SK-N-SH (cell line): ENCODE measurements around the gene MLF2. TPM values are rescaled to one million over a fixed set of nuclear protein-coding genes. Genes with fewer than 3 reads are reported as not detected.

ENCODE experiments used
- CTCF ChIA-PET: fragments of 300-600, 350-600 bp; formaldehyde crosslinking; extraction: SDS; loops from one replicate; lab custom pipeline; 2021; lab: Yijun Ruan, JAX
- POLR2A ChIA-PET: fragments of 350-600 bp; sonication (Branson Sonifier 250); formaldehyde crosslinking; extraction: SDS; loops from one replicate; lab custom pipeline; 2020; ENCODE audit warnings: antibody characterized with exemption, inconsistent platforms; lab: Yijun Ruan, JAX
- DNase-seq: peaks from one replicate; pipeline ENCODE4 v3.0.0; 2012
- H2AFZ ChIP-seq: fragments of 200-600 bp; sonication (generic); 2 replicates; pipeline ENCODE4 v1.8.1; 2016; ENCODE audit warnings: antibody characterized with exemption, mild to moderate bottlenecking, low read depth
- H3F3A ChIP-seq: fragments of 200-600 bp; sonication (generic); replicated peaks from 2 replicates; pipeline ENCODE3; 2016; ENCODE audit warnings: antibody characterized with exemption, mild to moderate bottlenecking; ENCODE audit not compliant: insufficient read depth
- H3K27ac ChIP-seq, 2 experiments: fragments of 200-500 bp in 1 of 2; fragments of 200-600 bp in 1 of 2; sonication (Bioruptor generic) in 1 of 2; sonication (generic), shearing (Covaris generic) in 1 of 2; 2 replicates each; pipeline versions ENCODE4 v1.5.1 to v1.6.1; 2014 to 2016; ENCODE audit warnings: low read depth in 2 of 2, inconsistent platforms in 1 of 2, low read length in 1 of 2, mild to moderate bottlenecking in 1 of 2, mixed read lengths in 1 of 2
- H3K27me3 ChIP-seq: fragments of 200-600 bp; sonication (generic), shearing (Covaris generic); 2 replicates; pipeline ENCODE4 v1.6.1; 2016; ENCODE audit warnings: mixed run types; ENCODE audit not compliant: insufficient read depth
- H3K36me3 ChIP-seq, 2 experiments: fragments of 200-500 bp in 1 of 2; fragments of 200-600 bp in 1 of 2; sonication (Bioruptor generic) in 1 of 2; sonication (generic) in 1 of 2; replicated peaks in 1 of 2; 2 replicates each; pipeline versions ENCODE3 to v1.5.1; 2014 to 2016; ENCODE audit warnings: low read length in 1 of 2, mild to moderate bottlenecking in 1 of 2; ENCODE audit not compliant: insufficient read depth in 2 of 2, control insufficient read depth in 1 of 2
- H3K4me1 ChIP-seq, 2 experiments: fragments of 200-500 bp in 1 of 2; fragments of 200-600 bp in 1 of 2; sonication (Bioruptor generic) in 1 of 2; sonication (generic), shearing (Covaris generic) in 1 of 2; 2 replicates each; pipeline versions ENCODE4 v1.5.1 to v1.6.1; 2014 to 2016; ENCODE audit warnings: low read depth in 1 of 2, low read length in 1 of 2, mixed run types in 1 of 2; ENCODE audit not compliant: insufficient read depth in 2 of 2, control insufficient read depth in 1 of 2
- H3K4me2 ChIP-seq: fragments of 200-600 bp; sonication (generic), shearing (Covaris generic); 2 replicates; pipeline ENCODE4 v1.6.1; 2017; ENCODE audit warnings: mixed run types
- H3K4me3 ChIP-seq, 2 experiments: fragments of 200-500 bp in 1 of 2; fragments of 200-600 bp in 1 of 2; sonication (Bioruptor generic) in 1 of 2; sonication (generic), shearing (Covaris generic) in 1 of 2; 2 replicates each; pipeline versions ENCODE4 v1.5.1 to v1.8.1; 2014 to 2016; ENCODE audit warnings: low read depth in 2 of 2, inconsistent platforms in 1 of 2, low read length in 1 of 2, mild to moderate bottlenecking in 1 of 2, mixed read lengths in 1 of 2, moderate library complexity in 1 of 2
- H3K79me2 ChIP-seq: fragments of 200-600 bp; sonication (generic); 2 replicates; pipeline ENCODE4 v1.8.1; 2017; ENCODE audit warnings: mild to moderate bottlenecking; ENCODE audit not compliant: insufficient read depth
- H3K9ac ChIP-seq: fragments of 200-600 bp; sonication (generic); 2 replicates; pipeline ENCODE4 v1.6.1; 2017; ENCODE audit warnings: mixed run types
- H3K9me2 ChIP-seq: fragments of 200-600 bp; sonication (generic); 2 replicates; pipeline ENCODE4 v1.6.1; 2017; ENCODE audit warnings: mixed run types
- H3K9me3 ChIP-seq: fragments of 200-600 bp; sonication (generic); 2 replicates; pipeline ENCODE4 v1.6.1; 2017; ENCODE audit warnings: mixed run types, mild to moderate bottlenecking, moderate library complexity
- H4K20me1 ChIP-seq: fragments of 200-600 bp; sonication (generic); 2 replicates; pipeline ENCODE4 v1.6.1; 2017; ENCODE audit warnings: mild to moderate bottlenecking, mixed run types; ENCODE audit not compliant: insufficient read depth
- EZH2phosphoT487 ChIP-seq: fragments of 200-600 bp; sonication (generic); IDR thresholded peaks from 2 replicates; pipeline ENCODE4 v1.6.1; 2017; ENCODE audit warnings: low read depth, mixed run types, mild to moderate bottlenecking, antibody characterized with exemption, moderate library complexity, borderline replicate concordance
- FOSL2 ChIP-seq: IDR thresholded peaks from 2 replicates; pipeline ENCODE4 v1.4.0; 2012; ENCODE audit warnings: low read depth, mild to moderate bottlenecking, moderate library complexity, borderline replicate concordance
- FOXJ3 ChIP-seq: sonication (generic); formaldehyde crosslinking; IDR thresholded peaks from 2 replicates; pipeline ENCODE4 v1.5.1; 2020; ENCODE audit warnings: mild to moderate bottlenecking, missing genetic modification reagents
- GATA2 ChIP-seq: sonication (generic); formaldehyde crosslinking; IDR thresholded peaks from 2 replicates; pipeline ENCODE4 v1.5.0; 2020; ENCODE audit warnings: mild to moderate bottlenecking, missing genetic modification reagents
- MEF2A ChIP-seq: IDR thresholded peaks from 2 replicates; pipeline ENCODE4 v1.4.0; 2012; ENCODE audit warnings: low read depth, borderline replicate concordance
- NFIC ChIP-seq: IDR thresholded peaks from 2 replicates; pipeline ENCODE4 v1.4.0; 2012; ENCODE audit warnings: borderline replicate concordance
- POLR2AphosphoS5 ChIP-seq: IDR thresholded peaks from 2 replicates; pipeline ENCODE4 v1.6.1; 2012; ENCODE audit warnings: low read depth, low read length
- RAD21 ChIP-seq: IDR thresholded peaks from 2 replicates; pipeline ENCODE4 v1.6.1; 2012; ENCODE audit warnings: mild to moderate bottlenecking, low read length
- RCOR1 ChIP-seq: fragments of 150-350 bp; IDR thresholded peaks from 2 replicates; pipeline ENCODE4 v1.6.1; 2017; ENCODE audit warnings: antibody characterized with exemption, low read length
- RFX5 ChIP-seq: IDR thresholded peaks from 2 replicates; pipeline ENCODE4 v1.6.1; 2012; ENCODE audit warnings: mild to moderate bottlenecking, improper control_type of control experiment, low read length
- SIN3A ChIP-seq: IDR thresholded peaks from 2 replicates; pipeline ENCODE4 v1.6.1; 2012; ENCODE audit warnings: low read depth, mild to moderate bottlenecking, low read length, moderate library complexity, borderline replicate concordance
- TCF12 ChIP-seq: IDR thresholded peaks from 2 replicates; pipeline ENCODE4 v1.4.0; 2012
- WGBS: methylation state at CpG from one replicate; pipeline ENCODE4 v1.1.6; 2017; ENCODE audit warnings: low lambda C conversion rate; 5-methylcytosine and 5-hydroxymethylcytosine counted together
- polyA plus RNA-seq, 3 experiments: library from polyadenylated mRNA; depleted of rRNA; stranded (reverse); fragments of >200 nt; gene quantifications; 2 replicates each; pipeline ENCODE4 v1.2.3, GENCODE V29; 2012
- TF ChIP-seq, protein P1 (sequence below): fragments of 150-350 bp; IDR thresholded peaks from 2 replicates; pipeline ENCODE4 v1.6.1; 2017; ENCODE audit warnings: antibody characterized with exemption, low read length, low read depth, borderline replicate concordance
- TF ChIP-seq, protein P2 (sequence below): IDR thresholded peaks from 2 replicates; pipeline ENCODE4 v1.4.0; 2012; ENCODE audit warnings: low read depth, borderline replicate concordance
- TF ChIP-seq, protein P3 (sequence below): fragments of 150-350 bp; IDR thresholded peaks from 2 replicates; pipeline ENCODE4 v1.6.1; 2016; ENCODE audit warnings: mild to moderate bottlenecking, low read depth, low read length

Gene MLF2
- polyA plus RNA-seq, 1 of the 3 experiments (the other 2 are of a cell fraction) = 535 TPM

DNA sequence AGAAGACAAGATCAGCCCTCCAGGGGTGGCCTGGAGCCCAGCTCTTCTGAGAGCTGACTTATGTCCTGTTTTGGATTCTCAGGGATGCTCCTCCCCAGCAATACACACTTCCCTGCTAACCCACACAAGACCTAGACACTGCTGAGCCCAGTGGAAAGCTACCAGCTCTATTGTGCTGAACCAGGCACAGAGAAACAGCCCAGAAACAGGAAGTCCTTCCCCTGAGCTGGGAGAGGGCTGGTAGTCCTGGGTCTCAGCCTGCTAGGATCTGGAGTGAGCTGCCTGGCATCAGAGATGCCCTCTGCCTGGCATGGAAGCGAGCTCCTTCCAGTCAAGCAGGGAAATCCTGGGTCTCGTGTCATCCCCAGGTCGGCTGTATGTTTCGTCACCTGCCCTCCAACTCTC lies 18.2 kb upstream of the MLF2 start:
- H3K36me3 ChIP-seq = peaks cover 23 to 24% of the 10 kb centered on the region in 2 experiments
- peak overlapping the region; percentile 21 to 56; a peak in 2 of 4 replicates for H3K27ac ChIP-seq
- H3K4me2 ChIP-seq = no peak overlapping the region
- H4K20me1 ChIP-seq = peaks cover 40% of the 10 kb centered on the region
- peaks cover 37% of the 10 kb centered on the region for H3K79me2 ChIP-seq
- DNase-seq = no peak
- no peaks in the 10 kb centered on the region for H3K9me3 ChIP-seq
- POLR2A ChIA-PET = interaction anchor here (1.6 kb wide), 1 partner anchor 18 kb away, joined by 9 read pairs; the partner anchor contains the start of gene MLF2
- WGBS = 100% methylated on average over 1 of the region's 4 CpGs
- no peaks in the 10 kb centered on the region for H3K9me2 ChIP-seq
- no peak overlapping the region for H2AFZ ChIP-seq
- no peaks in the 10 kb centered on the region for H3K27me3 ChIP-seq
- peaks cover 9% of the 10 kb centered on the region for H3F3A ChIP-seq
- CTCF ChIA-PET = interaction anchor here (2.1 to 15.2 kb wide), 3 partner anchors 7 to 54 kb away, joined by 10 to 343 read pairs (median 91); partner anchors contain the start of gene MLF2
- no peak overlapping the region for H3K4me3 ChIP-seq
- no peak overlapping the region for H3K9ac ChIP-seq
- H3K4me1 ChIP-seq = peaks cover 9 to 30% of the 10 kb centered on the region in 2 experiments; a peak in 2 of 4 replicates
- TF ChIP-seq NFIC (no peak), SIN3A (no peak), GATA2 (CRISPR knock-in tag) (no peak), TCF12 (no peak)
- TF ChIP-seq, protein P1, sequence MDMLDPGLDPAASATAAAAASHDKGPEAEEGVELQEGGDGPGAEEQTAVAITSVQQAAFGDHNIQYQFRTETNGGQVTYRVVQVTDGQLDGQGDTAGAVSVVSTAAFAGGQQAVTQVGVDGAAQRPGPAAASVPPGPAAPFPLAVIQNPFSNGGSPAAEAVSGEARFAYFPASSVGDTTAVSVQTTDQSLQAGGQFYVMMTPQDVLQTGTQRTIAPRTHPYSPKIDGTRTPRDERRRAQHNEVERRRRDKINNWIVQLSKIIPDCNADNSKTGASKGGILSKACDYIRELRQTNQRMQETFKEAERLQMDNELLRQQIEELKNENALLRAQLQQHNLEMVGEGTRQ = no peak
- TF ChIP-seq, protein P2, sequence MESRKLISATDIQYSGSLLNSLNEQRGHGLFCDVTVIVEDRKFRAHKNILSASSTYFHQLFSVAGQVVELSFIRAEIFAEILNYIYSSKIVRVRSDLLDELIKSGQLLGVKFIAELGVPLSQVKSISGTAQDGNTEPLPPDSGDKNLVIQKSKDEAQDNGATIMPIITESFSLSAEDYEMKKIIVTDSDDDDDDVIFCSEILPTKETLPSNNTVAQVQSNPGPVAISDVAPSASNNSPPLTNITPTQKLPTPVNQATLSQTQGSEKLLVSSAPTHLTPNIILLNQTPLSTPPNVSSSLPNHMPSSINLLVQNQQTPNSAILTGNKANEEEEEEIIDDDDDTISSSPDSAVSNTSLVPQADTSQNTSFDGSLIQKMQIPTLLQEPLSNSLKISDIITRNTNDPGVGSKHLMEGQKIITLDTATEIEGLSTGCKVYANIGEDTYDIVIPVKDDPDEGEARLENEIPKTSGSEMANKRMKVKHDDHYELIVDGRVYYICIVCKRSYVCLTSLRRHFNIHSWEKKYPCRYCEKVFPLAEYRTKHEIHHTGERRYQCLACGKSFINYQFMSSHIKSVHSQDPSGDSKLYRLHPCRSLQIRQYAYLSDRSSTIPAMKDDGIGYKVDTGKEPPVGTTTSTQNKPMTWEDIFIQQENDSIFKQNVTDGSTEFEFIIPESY = no peak

DNA sequence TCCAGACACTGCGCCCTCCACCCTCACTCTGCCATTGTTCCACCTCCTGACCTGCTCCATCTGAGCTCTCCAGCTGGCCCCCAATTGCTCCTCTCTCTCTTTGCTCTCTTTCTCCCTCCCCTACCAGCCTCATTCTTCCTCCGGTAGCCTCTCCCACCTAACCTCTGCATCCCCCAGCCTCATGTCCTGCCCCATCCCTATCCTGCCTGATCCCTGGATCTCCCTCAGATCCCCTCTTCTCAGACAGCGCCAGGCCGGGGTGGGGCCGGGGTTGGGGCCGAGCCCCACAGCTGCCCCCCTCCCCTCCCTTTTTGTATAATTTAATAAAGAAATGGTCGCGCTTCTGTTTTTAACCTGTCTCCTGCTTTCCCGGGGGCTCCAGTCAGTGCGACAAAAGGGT lies 17.7 kb upstream of the MLF2 start:
- WGBS = 93% methylated on average over 10 of the region's 10 CpGs
- Histone ChIP-seq H3K27ac (peak overlapping the region; percentile 21 to 56; a peak in 2 of 4 replicates), H3K9ac (no peak overlapping the region), H3K36me3 (peaks cover 20 to 21% of the 10 kb centered on the region in 2 experiments), H3K9me3 (no peaks in the 10 kb centered on the region), H2AFZ (no peak overlapping the region), H3K4me3 (peak overlapping the region in 1 of 2 experiments; percentile 0; a peak in 1 of 4 replicates), H3K4me2 (no peak overlapping the region), H3K9me2 (no peaks in the 10 kb centered on the region), H4K20me1 (peaks cover 40% of the 10 kb centered on the region), H3K79me2 (peaks cover 37% of the 10 kb centered on the region), H3K4me1 (peaks cover 12 to 33% of the 10 kb centered on the region in 2 experiments; a peak in 3 of 4 replicates), H3K27me3 (no peaks in the 10 kb centered on the region), H3F3A (peaks cover 12% of the 10 kb centered on the region)
- no peak for DNase-seq
- no peak for TF ChIP-seq FOSL2
- TF ChIP-seq TCF12 = no peak
- no peak for TF ChIP-seq MEF2A
- TF ChIP-seq, protein P2 = no peak
- TF ChIP-seq RAD21 = no peak
- TF ChIP-seq POLR2AphosphoS5 = no peak
- no peak for TF ChIP-seq SIN3A
- TF ChIP-seq, protein P3, sequence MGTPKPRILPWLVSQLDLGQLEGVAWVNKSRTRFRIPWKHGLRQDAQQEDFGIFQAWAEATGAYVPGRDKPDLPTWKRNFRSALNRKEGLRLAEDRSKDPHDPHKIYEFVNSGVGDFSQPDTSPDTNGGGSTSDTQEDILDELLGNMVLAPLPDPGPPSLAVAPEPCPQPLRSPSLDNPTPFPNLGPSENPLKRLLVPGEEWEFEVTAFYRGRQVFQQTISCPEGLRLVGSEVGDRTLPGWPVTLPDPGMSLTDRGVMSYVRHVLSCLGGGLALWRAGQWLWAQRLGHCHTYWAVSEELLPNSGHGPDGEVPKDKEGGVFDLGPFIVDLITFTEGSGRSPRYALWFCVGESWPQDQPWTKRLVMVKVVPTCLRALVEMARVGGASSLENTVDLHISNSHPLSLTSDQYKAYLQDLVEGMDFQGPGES = no peak
- no peak for TF ChIP-seq RFX5
- TF ChIP-seq EZH2phosphoT487 = no peak
- no peak for TF ChIP-seq FOXJ3 (CRISPR knock-in tag)
- TF ChIP-seq RCOR1 = no peak
- CTCF ChIA-PET = interaction anchor here (2.1 to 15.2 kb wide), 3 partner anchors 8 to 55 kb away, joined by 10 to 343 read pairs (median 91); partner anchors contain the start of gene MLF2
- POLR2A ChIA-PET = interaction anchor here (1.6 kb wide), 1 partner anchor 18 kb away, joined by 9 read pairs; the partner anchor contains the start of gene MLF2
